ENCODE data around the gene CACNA1H. TPM values are rescaled to one million over a fixed set of nuclear protein-coding genes. Genes with fewer than 3 reads are reported as not detected.
A peak's percentile ranks its signal among the peaks of the same experiment; 100 is the strongest.

CACNA1H gene
- total and polyA plus RNA-seq, 2 of the 4 experiments (the other 2 are of a cell fraction) = 1.6 to 5.8 TPM

DNA sequence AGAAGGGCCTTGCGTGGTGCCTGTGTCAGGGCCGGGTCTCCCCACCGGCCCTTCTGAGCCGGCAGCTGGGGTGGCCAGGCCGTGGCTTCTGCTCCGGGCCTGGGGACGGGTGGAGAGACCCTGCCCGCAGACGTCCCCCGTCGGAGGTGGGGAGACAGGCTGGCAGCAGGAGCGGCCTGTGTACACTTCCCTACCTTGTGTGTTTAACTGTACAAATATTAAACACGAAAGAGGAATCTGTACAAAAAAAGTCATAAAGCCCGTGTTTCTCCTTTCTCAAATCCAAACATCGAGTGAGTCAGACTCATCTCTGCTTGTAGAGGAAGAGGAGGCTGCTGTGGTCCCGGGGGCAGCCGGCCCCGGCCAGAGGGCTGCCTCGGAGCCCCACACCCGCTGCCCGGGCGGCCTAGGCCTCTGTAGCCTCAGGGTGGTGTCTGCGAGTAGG is 2.0 kb downstream of the CACNA1H start:
- Histone ChIP-seq H3K4ac (ENCODE audit: low read depth, low read length) (no peak overlapping the region), H3K14ac (replicated peaks; ENCODE audit: low read depth, low read length) (no peak overlapping the region), H3K36me3 (ENCODE audit: control insufficient read depth, insufficient read depth, low read length) (no peaks in the 10 kb centered on the region), H3K4me3 (ENCODE audit: insufficient read depth, low read depth, low read length) (no peak overlapping the region), H2BK15ac (ENCODE audit: low read depth, low read length) (no peak overlapping the region), H3K56ac (ENCODE audit: extremely low read depth, insufficient read depth, low read length) (no peak overlapping the region), H2AK9ac (replicated peaks; ENCODE audit: low read depth, low read length, poor library complexity) (peak overlapping the region; percentile 90), H3K27me3 (ENCODE audit: control insufficient read depth, insufficient read depth, low read length) (peaks cover 11% of the 10 kb centered on the region; the same call in 1 of the 2 replicates), H2BK120ac (ENCODE audit: low read depth, low read length) (no peak overlapping the region), H3K4me1 (ENCODE audit: control insufficient read depth, insufficient read depth, low read length) (peaks cover 14% of the 10 kb centered on the region; the same call in 1 of the 2 replicates), H2AK5ac (ENCODE audit: low read depth, low read length) (peak overlapping the region; percentile 16; the same call in 1 of the 2 replicates), H2BK20ac (ENCODE audit: low read depth, low read length) (no peak overlapping the region), H2BK5ac (ENCODE audit: low read depth, low read length, poor library complexity, severe bottlenecking) (no peak overlapping the region), H4K91ac (ENCODE audit: insufficient read depth, low read depth, low read length) (no peak overlapping the region), H2AFZ (replicated peaks; ENCODE audit: low read length, poor library complexity) (peak overlapping the region; percentile 51), H3K9me1 (ENCODE audit: insufficient read depth, low read length) (no peaks in the 10 kb centered on the region), H4K5ac (ENCODE audit: low read depth, low read length) (no peak overlapping the region), H3K4me2 (ENCODE audit: low read depth, low read length) (peak overlapping the region; percentile 13; the same call in 1 of the 2 replicates), H3K27ac (ENCODE audit: insufficient read depth, low read length) (peak overlapping the region; percentile 4; the same call in 1 of the 2 replicates), H3K79me1 (ENCODE audit: low read depth in 1 of 2, low read length in 2 of 2) (no peaks in the 10 kb centered on the region), H3K9me3 (ENCODE audit: control insufficient read depth, insufficient read depth, low read length) (no peaks in the 10 kb centered on the region), H3K9ac (ENCODE audit: low read depth, low read length) (no peak overlapping the region), H4K8ac (ENCODE audit: low read depth in 2 of 2, low read length in 2 of 2) (no peak overlapping the region), H3K23ac (ENCODE audit: low read depth, low read length) (no peak overlapping the region), H4K20me1 (ENCODE audit: insufficient read depth, low read length) (peaks cover 6% of the 10 kb centered on the region), H3K18ac (ENCODE audit: low read depth, low read length) (no peak overlapping the region)
- ChIA-PET POLR2A (ENCODE audit: unreplicated experiment) (no interaction called here), CTCF (no interaction called here)
- dilution Hi-C loops (cut with HindIII; ENCODE audit: low sequenced_read_pairs, unreplicated experiment) (no loop called here), in situ Hi-C loops (cut with MboI; ENCODE audit: low sequenced_read_pairs) (no loop called here), intact Hi-C loops (cut with micrococcal nuclease) (no loop called here)
- TF ChIP-seq SMC3 (IDR thresholded peaks at IDR 0.05; ENCODE audit: low read depth, low read length) (no peak), RAD21 (IDR thresholded peaks at IDR 0.05; ENCODE audit: low read length) (no peak), MAZ (IDR thresholded peaks at IDR 0.05; ENCODE audit: borderline replicate concordance, low read depth, low read length) (no peak), FOS (IDR thresholded peaks at IDR 0.05; ENCODE audit: low read depth, low read length) (no peak), NFE2L2 (IDR thresholded peaks at IDR 0.05; ENCODE audit: low read depth, low read length) (no peak), CEBPB (IDR thresholded peaks at IDR 0.05; ENCODE audit: low read depth, low read length) (no peak), RCOR1 (IDR thresholded peaks at IDR 0.05; ENCODE audit: insufficient replicate concordance, low read length) (no peak), RFX5 (IDR thresholded peaks at IDR 0.05; ENCODE audit: low read depth, low read length) (no peak), CHD1 (IDR thresholded peaks at IDR 0.05; ENCODE audit: low read depth, low read length) (no peak), MAFK (IDR thresholded peaks at IDR 0.05; ENCODE audit: low read depth, low read length) (no peak), MXI1 (IDR thresholded peaks at IDR 0.05; ENCODE audit: borderline replicate concordance, low read depth, low read length) (no peak), POLR2A (IDR thresholded peaks at IDR 0.05; ENCODE audit: low read depth, low read length) (no peak), BHLHE40 (IDR thresholded peaks at IDR 0.05; ENCODE audit: low read depth, low read length) (no peak)
- TF ChIP-seq, protein P1, sequence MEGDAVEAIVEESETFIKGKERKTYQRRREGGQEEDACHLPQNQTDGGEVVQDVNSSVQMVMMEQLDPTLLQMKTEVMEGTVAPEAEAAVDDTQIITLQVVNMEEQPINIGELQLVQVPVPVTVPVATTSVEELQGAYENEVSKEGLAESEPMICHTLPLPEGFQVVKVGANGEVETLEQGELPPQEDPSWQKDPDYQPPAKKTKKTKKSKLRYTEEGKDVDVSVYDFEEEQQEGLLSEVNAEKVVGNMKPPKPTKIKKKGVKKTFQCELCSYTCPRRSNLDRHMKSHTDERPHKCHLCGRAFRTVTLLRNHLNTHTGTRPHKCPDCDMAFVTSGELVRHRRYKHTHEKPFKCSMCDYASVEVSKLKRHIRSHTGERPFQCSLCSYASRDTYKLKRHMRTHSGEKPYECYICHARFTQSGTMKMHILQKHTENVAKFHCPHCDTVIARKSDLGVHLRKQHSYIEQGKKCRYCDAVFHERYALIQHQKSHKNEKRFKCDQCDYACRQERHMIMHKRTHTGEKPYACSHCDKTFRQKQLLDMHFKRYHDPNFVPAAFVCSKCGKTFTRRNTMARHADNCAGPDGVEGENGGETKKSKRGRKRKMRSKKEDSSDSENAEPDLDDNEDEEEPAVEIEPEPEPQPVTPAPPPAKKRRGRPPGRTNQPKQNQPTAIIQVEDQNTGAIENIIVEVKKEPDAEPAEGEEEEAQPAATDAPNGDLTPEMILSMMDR (conservative IDR thresholded peaks at IDR 0.05; ENCODE audit: low read depth, low read length) = no peak
- TF ChIP-seq, protein P2, sequence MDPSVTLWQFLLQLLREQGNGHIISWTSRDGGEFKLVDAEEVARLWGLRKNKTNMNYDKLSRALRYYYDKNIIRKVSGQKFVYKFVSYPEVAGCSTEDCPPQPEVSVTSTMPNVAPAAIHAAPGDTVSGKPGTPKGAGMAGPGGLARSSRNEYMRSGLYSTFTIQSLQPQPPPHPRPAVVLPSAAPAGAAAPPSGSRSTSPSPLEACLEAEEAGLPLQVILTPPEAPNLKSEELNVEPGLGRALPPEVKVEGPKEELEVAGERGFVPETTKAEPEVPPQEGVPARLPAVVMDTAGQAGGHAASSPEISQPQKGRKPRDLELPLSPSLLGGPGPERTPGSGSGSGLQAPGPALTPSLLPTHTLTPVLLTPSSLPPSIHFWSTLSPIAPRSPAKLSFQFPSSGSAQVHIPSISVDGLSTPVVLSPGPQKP (IDR thresholded peaks at IDR 0.05; ENCODE audit: borderline replicate concordance, low read depth, low read length) = no peak
- TF ChIP-seq, protein P3, sequence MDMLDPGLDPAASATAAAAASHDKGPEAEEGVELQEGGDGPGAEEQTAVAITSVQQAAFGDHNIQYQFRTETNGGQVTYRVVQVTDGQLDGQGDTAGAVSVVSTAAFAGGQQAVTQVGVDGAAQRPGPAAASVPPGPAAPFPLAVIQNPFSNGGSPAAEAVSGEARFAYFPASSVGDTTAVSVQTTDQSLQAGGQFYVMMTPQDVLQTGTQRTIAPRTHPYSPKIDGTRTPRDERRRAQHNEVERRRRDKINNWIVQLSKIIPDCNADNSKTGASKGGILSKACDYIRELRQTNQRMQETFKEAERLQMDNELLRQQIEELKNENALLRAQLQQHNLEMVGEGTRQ (IDR thresholded peaks at IDR 0.05; ENCODE audit: low read depth, low read length) = no peak
- DNase-seq (peak; percentile 41), ATAC-seq (ENCODE audit: low read depth) (0 out of 2 replicates have a peak, but pooled peaks have one; percentile 7)
- WGBS, 2 experiments (ENCODE audit: extremely low coverage in 2 of 2, insufficient read length in 1 of 2) = 63% methylated on average over 8 of the region's 23 CpGs; no CpG with 5 or more reads in 1 of the 2 experiments
- no TSS peak for BruUV-seq (replicated peaks)
